WTC11 (cell line): ENCODE data around the gene THSD4. TPM values are rescaled to one million over a fixed set of nuclear protein-coding genes. Genes with fewer than 3 reads are reported as not detected.

ENCODE experiments used
- ATAC-seq: fragments of 200-7000 bp; cut with Tn5 transposase; 2 replicates; pipeline ENCODE4 v1.10.0; 2021; ENCODE audit warnings: mild to moderate bottlenecking, moderate library complexity
- CTCF ChIA-PET: fragments of 300-600 bp; sonication (Branson Sonifier 250); formaldehyde crosslinking; loops from one replicate; lab custom pipeline; 2021; ENCODE audit warnings: antibody characterized with exemption; lab: Charles Lee
- POLR2A ChIA-PET: fragments of 350-600 bp; sonication (Branson Sonifier 250); formaldehyde crosslinking; loops from one replicate; lab custom pipeline; 2021; ENCODE audit warnings: antibody characterized with exemption; lab: Charles Lee
- DNase-seq: peaks from one replicate; pipeline ENCODE4 v3.0.0; 2021; ENCODE audit warnings: low spot score
- H3K27ac Mint-ChIP-seq: 2 replicates; pipeline ENCODE4 v1.8.0; 2021; ENCODE audit warnings: mixed read lengths
- H3K27me3 Mint-ChIP-seq: 2 replicates; pipeline ENCODE4 v1.8.0; 2021; ENCODE audit warnings: low read depth, mild to moderate bottlenecking, moderate library complexity, mixed read lengths
- H3K36me3 Mint-ChIP-seq: 2 replicates; pipeline ENCODE4 v1.8.0; 2021; ENCODE audit warnings: mixed read lengths
- H3K4me1 Mint-ChIP-seq: 2 replicates; pipeline ENCODE4 v1.8.0; 2022; ENCODE audit warnings: mixed read lengths
- H3K4me3 Mint-ChIP-seq: 2 replicates; pipeline ENCODE4 v1.8.0; 2021; ENCODE audit warnings: mild to moderate bottlenecking, moderate library complexity, mixed read lengths
- H3K9me3 Mint-ChIP-seq: 2 replicates; pipeline ENCODE4 v1.8.0; 2021; ENCODE audit warnings: mixed read lengths
- ESRRA ChIP-seq: sonication (generic); formaldehyde crosslinking; IDR thresholded peaks from 2 replicates; pipeline ENCODE4 v1.8.1; 2022; ENCODE audit warnings: mild to moderate bottlenecking, missing genetic modification reagents, borderline replicate concordance
- FOXK1 ChIP-seq: sonication (generic); formaldehyde crosslinking; IDR thresholded peaks from 2 replicates; pipeline ENCODE4 v1.8.0; 2022; ENCODE audit warnings: mild to moderate bottlenecking, moderate library complexity, missing genetic modification reagents
- GRHL2 ChIP-seq: fragments of 250-450 bp; sonication (Bioruptor Pico); IDR thresholded peaks from 2 replicates; pipeline ENCODE4 v1.8.0; 2022; ENCODE audit warnings: mild to moderate bottlenecking, moderate library complexity; ENCODE audit not compliant: insufficient replicate concordance, severe bottlenecking
- IRF2 ChIP-seq: sonication (generic); formaldehyde crosslinking; IDR thresholded peaks from 2 replicates; pipeline ENCODE4 v1.8.0; 2022; ENCODE audit warnings: low read depth, missing genetic modification reagents, borderline replicate concordance
- JAZF1 ChIP-seq: fragments of 250-450 bp; sonication (Bioruptor Pico); IDR thresholded peaks from 2 replicates; pipeline ENCODE4 v1.9.0; 2021; ENCODE audit warnings: moderate library complexity, mild to moderate bottlenecking, inconsistent platforms
- MLX ChIP-seq: sonication (generic); formaldehyde crosslinking; IDR thresholded peaks from 2 replicates; pipeline ENCODE4 v1.8.1; 2023; ENCODE audit warnings: mild to moderate bottlenecking, missing genetic modification reagents, moderate library complexity
- NFE2L1 ChIP-seq: sonication (generic); formaldehyde crosslinking; IDR thresholded peaks from 2 replicates; pipeline ENCODE4 v1.8.1; 2023; ENCODE audit warnings: missing genetic modification reagents
- RORB ChIP-seq: fragments of 250-450 bp; sonication (Bioruptor Pico); IDR thresholded peaks from 2 replicates; pipeline ENCODE4 v1.9.0; 2021; ENCODE audit warnings: mild to moderate bottlenecking
- SMAD4 ChIP-seq: sonication (generic); formaldehyde crosslinking; IDR thresholded peaks from 2 replicates; pipeline ENCODE4 v1.8.0; 2022; ENCODE audit warnings: mild to moderate bottlenecking, missing genetic modification reagents
- SP1 ChIP-seq: sonication (generic); formaldehyde crosslinking; conservative IDR thresholded peaks from 2 replicates; pipeline ENCODE4 v1.8.1; 2022; ENCODE audit warnings: missing genetic modification reagents
- ZBTB21 ChIP-seq: sonication (generic); formaldehyde crosslinking; IDR thresholded peaks from 2 replicates; pipeline ENCODE4 v1.8.1; 2023; ENCODE audit warnings: mild to moderate bottlenecking, missing genetic modification reagents, borderline replicate concordance
- ZNF232 ChIP-seq: sonication (generic); formaldehyde crosslinking; IDR thresholded peaks from 2 replicates; pipeline ENCODE4 v1.8.0; 2022; ENCODE audit warnings: mild to moderate bottlenecking, missing genetic modification reagents
- ZNF416 ChIP-seq: fragments of 250-450 bp; sonication (Bioruptor Pico); IDR thresholded peaks from 2 replicates; pipeline ENCODE4 v1.9.0; 2021; ENCODE audit warnings: mild to moderate bottlenecking, inconsistent platforms
- ZNF671 ChIP-seq: fragments of 250-450 bp; sonication (Bioruptor Pico); IDR thresholded peaks from 2 replicates; pipeline ENCODE4 v1.8.0; 2021; ENCODE audit warnings: mild to moderate bottlenecking
- total RNA-seq: library from RNA; stranded (reverse); gene quantifications from 3 replicates; pipeline ENCODE4 v1.2.3, GENCODE V29; 2021
- TF ChIP-seq, protein P1 (sequence below): fragments of 250-450 bp; sonication (Bioruptor Pico); IDR thresholded peaks from 2 replicates; pipeline ENCODE4 v2.1.2; 2022; ENCODE audit warnings: mild to moderate bottlenecking, moderate library complexity
- TF ChIP-seq, protein P2 (sequence below): sonication (generic); formaldehyde crosslinking; IDR thresholded peaks from 2 replicates; pipeline ENCODE4 v1.8.1; 2022; ENCODE audit warnings: missing genetic modification reagents, borderline replicate concordance
- TF ChIP-seq, protein P3 (sequence below): fragments of 250-450 bp; sonication (Bioruptor Pico); IDR thresholded peaks from 2 replicates; pipeline ENCODE4 v1.8.0; 2021; ENCODE audit warnings: mild to moderate bottlenecking
- TF ChIP-seq, protein P4 (sequence below): fragments of 250-450 bp; sonication (Bioruptor Pico); IDR thresholded peaks from 2 replicates; pipeline ENCODE4 v1.9.0; 2021; ENCODE audit warnings: mild to moderate bottlenecking, borderline replicate concordance
- TF ChIP-seq, protein P5 (sequence below): sonication (generic); formaldehyde crosslinking; IDR thresholded peaks from 2 replicates; pipeline ENCODE4 v1.8.1; 2023; ENCODE audit warnings: mild to moderate bottlenecking, missing genetic modification reagents

The THSD4 gene
- total RNA-seq, 1 experiment from 2014 or later = 7.8 TPM

GRCh38 chr15:71612397-71612722 is 497.1 kb downstream of the THSD4 start (continued):
- TF ChIP-seq JAZF1 (CRISPR knock-in tag) = no peak
- TF ChIP-seq SP1 (CRISPR knock-in tag) = no peak

DNA sequence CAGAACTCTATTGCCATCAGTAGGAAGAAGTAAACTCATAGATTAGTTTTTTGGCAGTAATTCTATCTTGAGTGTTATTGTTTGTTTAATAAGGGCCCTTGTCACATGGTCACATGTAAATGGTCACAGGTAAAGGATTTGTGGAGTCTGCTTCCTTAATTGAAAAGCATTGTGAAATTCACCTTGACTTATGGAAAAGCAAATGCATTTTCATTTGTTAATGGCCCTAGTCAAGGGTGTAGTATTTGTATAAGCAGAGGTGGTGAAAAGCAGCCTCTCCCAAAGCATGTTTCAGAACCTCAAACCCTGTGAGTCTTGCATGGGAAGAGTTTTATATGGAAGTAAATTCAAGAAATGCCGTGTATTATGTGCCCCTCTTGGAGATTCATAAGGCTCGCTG is 497.6 kb downstream of the THSD4 start:
- Mint-ChIP-seq H3K4me1 (peaks cover 83% of the 10 kb centered on the region), H3K27ac (peak overlapping the region; percentile 82), H3K27me3 (no peaks in the 10 kb centered on the region), H3K9me3 (peaks cover 9% of the 10 kb centered on the region), H3K4me3 (no peak overlapping the region; the same call in 1 of the 2 replicates), H3K36me3 (no peaks in the 10 kb centered on the region)
- TF ChIP-seq, protein P1, sequence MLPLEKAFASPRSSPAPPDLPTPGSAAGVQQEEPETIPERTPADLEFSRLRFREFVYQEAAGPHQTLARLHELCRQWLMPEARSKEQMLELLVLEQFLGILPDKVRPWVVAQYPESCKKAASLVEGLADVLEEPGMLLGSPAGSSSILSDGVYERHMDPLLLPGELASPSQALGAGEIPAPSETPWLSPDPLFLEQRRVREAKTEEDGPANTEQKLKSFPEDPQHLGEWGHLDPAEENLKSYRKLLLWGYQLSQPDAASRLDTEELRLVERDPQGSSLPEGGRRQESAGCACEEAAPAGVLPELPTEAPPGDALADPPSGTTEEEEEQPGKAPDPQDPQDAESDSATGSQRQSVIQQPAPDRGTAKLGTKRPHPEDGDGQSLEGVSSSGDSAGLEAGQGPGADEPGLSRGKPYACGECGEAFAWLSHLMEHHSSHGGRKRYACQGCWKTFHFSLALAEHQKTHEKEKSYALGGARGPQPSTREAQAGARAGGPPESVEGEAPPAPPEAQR = no peak
- TF ChIP-seq IRF2 (CRISPR knock-in tag) (no peak), NFE2L1 (CRISPR knock-in tag) (no peak), SMAD4 (no peak), ESRRA (no peak), ZNF232 (CRISPR knock-in tag) (no peak), ZBTB21 (no peak), SP1 (CRISPR knock-in tag) (no peak), MLX (CRISPR knock-in tag) (no peak), ZNF416 (CRISPR knock-in tag) (no peak), RORB (CRISPR knock-in tag) (no peak), GRHL2 (CRISPR knock-in tag) (no peak), FOXK1 (CRISPR knock-in tag) (no peak), ZNF671 (CRISPR knock-in tag) (no peak)
- TF ChIP-seq, protein P2, sequence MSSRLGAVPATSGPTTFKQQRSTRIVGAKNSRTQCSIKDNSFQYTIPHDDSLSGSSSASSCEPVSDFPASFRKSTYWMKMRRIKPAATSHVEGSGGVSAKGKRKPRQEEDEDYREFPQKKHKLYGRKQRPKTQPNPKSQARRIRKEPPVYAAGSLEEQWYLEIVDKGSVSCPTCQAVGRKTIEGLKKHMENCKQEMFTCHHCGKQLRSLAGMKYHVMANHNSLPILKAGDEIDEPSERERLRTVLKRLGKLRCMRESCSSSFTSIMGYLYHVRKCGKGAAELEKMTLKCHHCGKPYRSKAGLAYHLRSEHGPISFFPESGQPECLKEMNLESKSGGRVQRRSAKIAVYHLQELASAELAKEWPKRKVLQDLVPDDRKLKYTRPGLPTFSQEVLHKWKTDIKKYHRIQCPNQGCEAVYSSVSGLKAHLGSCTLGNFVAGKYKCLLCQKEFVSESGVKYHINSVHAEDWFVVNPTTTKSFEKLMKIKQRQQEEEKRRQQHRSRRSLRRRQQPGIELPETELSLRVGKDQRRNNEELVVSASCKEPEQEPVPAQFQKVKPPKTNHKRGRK (CRISPR knock-in tag) = no peak
- TF ChIP-seq, protein P3, sequence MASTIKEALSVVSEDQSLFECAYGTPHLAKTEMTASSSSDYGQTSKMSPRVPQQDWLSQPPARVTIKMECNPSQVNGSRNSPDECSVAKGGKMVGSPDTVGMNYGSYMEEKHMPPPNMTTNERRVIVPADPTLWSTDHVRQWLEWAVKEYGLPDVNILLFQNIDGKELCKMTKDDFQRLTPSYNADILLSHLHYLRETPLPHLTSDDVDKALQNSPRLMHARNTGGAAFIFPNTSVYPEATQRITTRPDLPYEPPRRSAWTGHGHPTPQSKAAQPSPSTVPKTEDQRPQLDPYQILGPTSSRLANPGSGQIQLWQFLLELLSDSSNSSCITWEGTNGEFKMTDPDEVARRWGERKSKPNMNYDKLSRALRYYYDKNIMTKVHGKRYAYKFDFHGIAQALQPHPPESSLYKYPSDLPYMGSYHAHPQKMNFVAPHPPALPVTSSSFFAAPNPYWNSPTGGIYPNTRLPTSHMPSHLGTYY (CRISPR knock-in tag) = no peak
- TF ChIP-seq, protein P4, sequence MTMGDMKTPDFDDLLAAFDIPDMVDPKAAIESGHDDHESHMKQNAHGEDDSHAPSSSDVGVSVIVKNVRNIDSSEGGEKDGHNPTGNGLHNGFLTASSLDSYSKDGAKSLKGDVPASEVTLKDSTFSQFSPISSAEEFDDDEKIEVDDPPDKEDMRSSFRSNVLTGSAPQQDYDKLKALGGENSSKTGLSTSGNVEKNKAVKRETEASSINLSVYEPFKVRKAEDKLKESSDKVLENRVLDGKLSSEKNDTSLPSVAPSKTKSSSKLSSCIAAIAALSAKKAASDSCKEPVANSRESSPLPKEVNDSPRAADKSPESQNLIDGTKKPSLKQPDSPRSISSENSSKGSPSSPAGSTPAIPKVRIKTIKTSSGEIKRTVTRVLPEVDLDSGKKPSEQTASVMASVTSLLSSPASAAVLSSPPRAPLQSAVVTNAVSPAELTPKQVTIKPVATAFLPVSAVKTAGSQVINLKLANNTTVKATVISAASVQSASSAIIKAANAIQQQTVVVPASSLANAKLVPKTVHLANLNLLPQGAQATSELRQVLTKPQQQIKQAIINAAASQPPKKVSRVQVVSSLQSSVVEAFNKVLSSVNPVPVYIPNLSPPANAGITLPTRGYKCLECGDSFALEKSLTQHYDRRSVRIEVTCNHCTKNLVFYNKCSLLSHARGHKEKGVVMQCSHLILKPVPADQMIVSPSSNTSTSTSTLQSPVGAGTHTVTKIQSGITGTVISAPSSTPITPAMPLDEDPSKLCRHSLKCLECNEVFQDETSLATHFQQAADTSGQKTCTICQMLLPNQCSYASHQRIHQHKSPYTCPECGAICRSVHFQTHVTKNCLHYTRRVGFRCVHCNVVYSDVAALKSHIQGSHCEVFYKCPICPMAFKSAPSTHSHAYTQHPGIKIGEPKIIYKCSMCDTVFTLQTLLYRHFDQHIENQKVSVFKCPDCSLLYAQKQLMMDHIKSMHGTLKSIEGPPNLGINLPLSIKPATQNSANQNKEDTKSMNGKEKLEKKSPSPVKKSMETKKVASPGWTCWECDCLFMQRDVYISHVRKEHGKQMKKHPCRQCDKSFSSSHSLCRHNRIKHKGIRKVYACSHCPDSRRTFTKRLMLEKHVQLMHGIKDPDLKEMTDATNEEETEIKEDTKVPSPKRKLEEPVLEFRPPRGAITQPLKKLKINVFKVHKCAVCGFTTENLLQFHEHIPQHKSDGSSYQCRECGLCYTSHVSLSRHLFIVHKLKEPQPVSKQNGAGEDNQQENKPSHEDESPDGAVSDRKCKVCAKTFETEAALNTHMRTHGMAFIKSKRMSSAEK = no peak
- TF ChIP-seq, protein P5, sequence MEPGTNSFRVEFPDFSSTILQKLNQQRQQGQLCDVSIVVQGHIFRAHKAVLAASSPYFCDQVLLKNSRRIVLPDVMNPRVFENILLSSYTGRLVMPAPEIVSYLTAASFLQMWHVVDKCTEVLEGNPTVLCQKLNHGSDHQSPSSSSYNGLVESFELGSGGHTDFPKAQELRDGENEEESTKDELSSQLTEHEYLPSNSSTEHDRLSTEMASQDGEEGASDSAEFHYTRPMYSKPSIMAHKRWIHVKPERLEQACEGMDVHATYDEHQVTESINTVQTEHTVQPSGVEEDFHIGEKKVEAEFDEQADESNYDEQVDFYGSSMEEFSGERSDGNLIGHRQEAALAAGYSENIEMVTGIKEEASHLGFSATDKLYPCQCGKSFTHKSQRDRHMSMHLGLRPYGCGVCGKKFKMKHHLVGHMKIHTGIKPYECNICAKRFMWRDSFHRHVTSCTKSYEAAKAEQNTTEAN (CRISPR knock-in tag) = no peak
- DNase-seq (no peak), ATAC-seq (no peak)
- ChIA-PET POLR2A (no interaction called here), CTCF (interaction anchor here (0.8 kb wide), 1 partner anchor 37 kb away, joined by 3 read pairs; no protein-coding TSS in a partner anchor)
